Natural killer cell (primary cell): ENCODE data around the gene BCL11B. TPM values are rescaled to one million over a fixed set of nuclear protein-coding genes. Genes with fewer than 3 reads are reported as not detected.

ENCODE experiments used
- ATAC-seq, 3 donors: fragments of 150-1000 bp in 2 of 3; fragments of 200-7000 bp in 1 of 3; cut with Tn5 transposase; 1 replicate in 1 of 3; 2 replicates in 2 of 3; pipeline ENCODE4 v1.10.0; 2021; ENCODE audit warnings: mild to moderate bottlenecking in 2 of 3, moderate library complexity in 2 of 3
- DNase-seq, 2 donors: peaks; one replicate each; pipeline versions ENCODE4 v3.0.0 to v3.0.0-alpha.2; 2013 to 2021; ENCODE audit warnings: mixed read lengths in 1 of 2
- H3K27ac ChIP-seq: one replicate; pipeline ENCODE4 v1.5.1; 2013; ENCODE audit warnings: mild to moderate bottlenecking, low read length
- H3K27me3 ChIP-seq: one replicate; pipeline ENCODE4 v1.6.1; 2013; ENCODE audit warnings: low read length; ENCODE audit not compliant: control insufficient read depth, insufficient read depth
- H3K36me3 ChIP-seq: one replicate; pipeline ENCODE4 v1.6.1; 2013; ENCODE audit warnings: low read length; ENCODE audit not compliant: control insufficient read depth, insufficient read depth
- H3K4me1 ChIP-seq: one replicate; pipeline ENCODE4 v1.6.1; 2013; ENCODE audit warnings: low read length; ENCODE audit not compliant: control insufficient read depth, insufficient read depth
- H3K4me3 ChIP-seq: one replicate; pipeline ENCODE4 v1.5.1; 2013; ENCODE audit warnings: low read length
- H3K9me3 ChIP-seq: one replicate; pipeline ENCODE4 v1.6.1; 2013; ENCODE audit warnings: low read length; ENCODE audit not compliant: control insufficient read depth, insufficient read depth
- H3K27ac Mint-ChIP-seq, 2 donors: one replicate each; pipeline ENCODE4 v1.8.0; 2022; ENCODE audit warnings: mild to moderate bottlenecking in 2 of 2, mixed read lengths in 2 of 2, moderate library complexity in 1 of 2
- H3K27me3 Mint-ChIP-seq, 2 donors: one replicate each; pipeline ENCODE4 v1.8.0; 2022; ENCODE audit warnings: low read depth in 2 of 2, mixed read lengths in 2 of 2
- H3K36me3 Mint-ChIP-seq: one replicate; pipeline ENCODE4 v1.8.0; 2022; ENCODE audit warnings: mixed read lengths
- H3K4me1 Mint-ChIP-seq, 2 donors: one replicate each; pipeline ENCODE4 v1.8.0; 2022; ENCODE audit warnings: mixed read lengths in 2 of 2
- H3K4me3 Mint-ChIP-seq: one replicate; pipeline ENCODE4 v1.8.0; 2022; ENCODE audit warnings: mild to moderate bottlenecking, moderate library complexity, mixed read lengths
- H3K9me3 Mint-ChIP-seq, 2 donors: one replicate each; pipeline ENCODE4 v1.8.0; 2022; ENCODE audit warnings: mixed read lengths in 2 of 2
- WGBS: methylation state at CpG from one replicate; pipeline ENCODE4 v1.1.7; 2013; ENCODE audit warnings: missing lambda C conversion rate; ENCODE audit not compliant: insufficient coverage; 5-methylcytosine and 5-hydroxymethylcytosine counted together
- intact Hi-C: fragments of 100-400 bp; cut with micrococcal nuclease; formaldehyde crosslinking; loops from one replicate; pipeline ENCODE4 v1.14.2; 2022
- total RNA-seq, 4 donors: library from RNA; stranded (reverse); fragments of 120-200 nt in 1 of 4; gene quantifications; one replicate each; pipeline versions ENCODE4 v1.2.3 to v1.2.4, GENCODE V29; 2013 to 2022
- TF ChIP-seq, protein P1 (sequence below): fragments of 200-600 bp; IDR thresholded peaks from one replicate; pipeline ENCODE4 v1.8.0; 2022; ENCODE audit warnings: antibody characterized with exemption

The BCL11B gene
- total RNA-seq, 3 donors from 2014 or later (not counting 1 experiment from before 2014, with no cell fraction given): 43.5 to 61.5 (median 56.2) TPM

- TF ChIP-seq, protein P1, sequence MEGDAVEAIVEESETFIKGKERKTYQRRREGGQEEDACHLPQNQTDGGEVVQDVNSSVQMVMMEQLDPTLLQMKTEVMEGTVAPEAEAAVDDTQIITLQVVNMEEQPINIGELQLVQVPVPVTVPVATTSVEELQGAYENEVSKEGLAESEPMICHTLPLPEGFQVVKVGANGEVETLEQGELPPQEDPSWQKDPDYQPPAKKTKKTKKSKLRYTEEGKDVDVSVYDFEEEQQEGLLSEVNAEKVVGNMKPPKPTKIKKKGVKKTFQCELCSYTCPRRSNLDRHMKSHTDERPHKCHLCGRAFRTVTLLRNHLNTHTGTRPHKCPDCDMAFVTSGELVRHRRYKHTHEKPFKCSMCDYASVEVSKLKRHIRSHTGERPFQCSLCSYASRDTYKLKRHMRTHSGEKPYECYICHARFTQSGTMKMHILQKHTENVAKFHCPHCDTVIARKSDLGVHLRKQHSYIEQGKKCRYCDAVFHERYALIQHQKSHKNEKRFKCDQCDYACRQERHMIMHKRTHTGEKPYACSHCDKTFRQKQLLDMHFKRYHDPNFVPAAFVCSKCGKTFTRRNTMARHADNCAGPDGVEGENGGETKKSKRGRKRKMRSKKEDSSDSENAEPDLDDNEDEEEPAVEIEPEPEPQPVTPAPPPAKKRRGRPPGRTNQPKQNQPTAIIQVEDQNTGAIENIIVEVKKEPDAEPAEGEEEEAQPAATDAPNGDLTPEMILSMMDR: no peak
- no peaks in the 10 kb centered on the region for H3K9me3 ChIP-seq
- intact Hi-C loops: no loop called here
Measured at GRCh38 chr14:99277530-99277929, 5.5 kb upstream of the BCL11B start.

GRCh38 chr14:99276482-99276881 lies 4.5 kb upstream of the BCL11B start:
- Mint-ChIP-seq H3K27ac (peak overlapping the region; percentile 64 to 81), H3K36me3 (peaks cover 12% of the 10 kb centered on the region), H3K4me1 (peaks cover 67 to 72% of the 10 kb centered on the region in 2 donors), H3K4me3 (peak overlapping the region; percentile 91), H3K9me3 (no peaks in the 10 kb centered on the region), H3K27me3 (no peaks in the 10 kb centered on the region)
- TF ChIP-seq, protein P1: no peak
- no peaks in the 10 kb centered on the region for H3K27me3 ChIP-seq
- ATAC-seq (no peak), DNase-seq (peak in 1 of 2 donors; percentile 6)
- intact Hi-C loops: no loop called here
- H3K27ac ChIP-seq: no peak overlapping the region
- no peaks in the 10 kb centered on the region for H3K36me3 ChIP-seq
- 71% methylated on average over 2 of the region's 2 CpGs for WGBS
- H3K4me3 ChIP-seq: no peak overlapping the region
- peaks cover 46% of the 10 kb centered on the region for H3K4me1 ChIP-seq
- H3K9me3 ChIP-seq: no peaks in the 10 kb centered on the region

More at GRCh38 chr14:99277530-99277929, 5.5 kb upstream of the BCL11B start:
- peak overlapping the region; percentile 24 to 64 for H3K27ac Mint-ChIP-seq
- H3K9me3 Mint-ChIP-seq: no peaks in the 10 kb centered on the region
- no peak overlapping the region for H3K4me3 Mint-ChIP-seq
- peak in 1 of 2 donors; percentile 8 for DNase-seq
- H3K27me3 ChIP-seq: no peaks in the 10 kb centered on the region
- H3K36me3 ChIP-seq: no peaks in the 10 kb centered on the region
- ATAC-seq: no peak
- H3K36me3 Mint-ChIP-seq: peaks cover 8% of the 10 kb centered on the region
- no CpG with 5 or more reads among the region's 2 CpGs for WGBS
- no peak overlapping the region for H3K4me3 ChIP-seq
- no peak overlapping the region for H3K27ac ChIP-seq
- H3K4me1 ChIP-seq: peaks cover 50% of the 10 kb centered on the region
- H3K4me1 Mint-ChIP-seq: peaks cover 60 to 68% of the 10 kb centered on the region in 2 donors
- no peaks in the 10 kb centered on the region for H3K27me3 Mint-ChIP-seq

DNA sequence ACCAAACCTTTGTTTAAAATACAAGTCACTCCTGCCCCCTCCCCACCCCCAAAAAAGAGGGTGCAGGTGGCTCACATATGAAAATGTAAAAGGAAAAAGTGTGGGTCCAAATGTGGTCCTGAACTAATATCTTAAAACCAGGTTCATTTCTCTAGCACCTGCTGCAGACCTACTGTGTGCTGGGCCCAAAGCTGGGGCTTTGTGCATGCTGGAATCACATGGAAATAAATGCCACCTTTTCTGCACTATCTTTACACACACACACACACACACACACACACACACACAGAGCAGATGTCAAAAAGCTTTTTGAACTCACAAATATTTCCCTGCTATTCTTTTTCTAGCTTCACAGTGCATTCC lies 3.2 kb upstream of the BCL11B start:
- Mint-ChIP-seq H3K27me3 (no peaks in the 10 kb centered on the region), H3K4me1 (peaks cover 58 to 61% of the 10 kb centered on the region in 2 donors), H3K36me3 (peaks cover 8% of the 10 kb centered on the region), H3K9me3 (no peaks in the 10 kb centered on the region), H3K27ac (peak overlapping the region; percentile 81 to 90), H3K4me3 (peak overlapping the region; percentile 91)
- DNase-seq (peak in 1 of 2 donors; percentile 33), ATAC-seq (no peak)
- Histone ChIP-seq H3K36me3 (no peaks in the 10 kb centered on the region), H3K27ac (no peak overlapping the region), H3K4me3 (no peak overlapping the region), H3K27me3 (no peaks in the 10 kb centered on the region), H3K9me3 (no peaks in the 10 kb centered on the region), H3K4me1 (peaks cover 34% of the 10 kb centered on the region)
- intact Hi-C loops: no loop called here
- TF ChIP-seq, protein P1: no peak
